Measurements from ENCODE around the gene OR51A4. TPM values are rescaled to one million over a fixed set of nuclear protein-coding genes. Genes with fewer than 3 reads are reported as not detected.

The OR51A4 gene
- total and polyA plus RNA-seq, 5 experiments from 2014 or later, result not detected

- POLR2A ChIA-PET, result no interaction called here
- Mint-ChIP-seq H3K4me3 (no peak overlapping the region), H3K27me3 (peaks cover 0 to 18% (median 9%) of the 10 kb centered on the region in 5 donors), H3K36me3 (no peaks in the 10 kb centered on the region), H3K4me1 (peaks cover 0 to 2% (median 0%) of the 10 kb centered on the region in 4 donors), H3K27ac (no peak overlapping the region), H3K9me3 (peaks cover 0 to 9% (median 0%) of the 10 kb centered on the region in 9 donors)
- ATAC-seq (no peak), DNase-seq (no peak)
These were observed 20.8 kb downstream of the OR51A4 start for GRCh38 chr11:4926608-4927007.

- H3K27me3 Mint-ChIP-seq, result peaks cover 0 to 20% (median 9%) of the 10 kb centered on the region in 5 donors
- peaks cover 0 to 9% (median 0%) of the 10 kb centered on the region in 9 donors for H3K9me3 Mint-ChIP-seq
- POLR2A ChIA-PET, result no interaction called here
- peaks cover 0 to 2% (median 0%) of the 10 kb centered on the region in 4 donors for H3K4me1 Mint-ChIP-seq
- DNase-seq (no peak), ATAC-seq (no peak)
- no peak within 1 kb of the TSS for H3K27ac Mint-ChIP-seq
- H3K36me3 Mint-ChIP-seq, result no peaks in the 10 kb centered on the region
- no peak within 1 kb of the TSS for H3K4me3 Mint-ChIP-seq
These were observed 23.2 kb downstream of the OR51A4 start, which contains the start of gene OR51G1 for GRCh38 chr11:4924239-4924638. TSS of gene OR51G1 (minus strand) at chr11:4924339. CDS start at chr11:4924339, 0 bp downstream.

DNA sequence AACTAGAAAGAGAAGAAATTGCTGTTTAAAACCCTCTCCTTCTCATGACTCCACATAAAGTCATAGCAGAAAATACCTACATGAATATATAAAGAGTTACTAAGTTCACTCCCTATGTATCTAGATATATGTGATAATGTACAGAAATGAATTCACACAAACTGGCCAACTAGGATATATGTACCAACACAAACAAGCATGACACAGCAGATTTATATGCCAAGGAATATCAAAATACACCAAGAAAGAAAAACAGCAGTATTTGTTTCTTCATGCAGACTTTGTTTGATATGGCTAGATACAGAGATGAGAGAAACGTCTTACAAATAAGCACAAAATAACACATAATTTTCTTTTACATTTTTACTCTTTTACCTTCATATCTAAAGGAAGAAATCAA, 25.1 kb downstream of the OR51A4 start:
- ATAC-seq, result no peak
- H3K9me3 Mint-ChIP-seq, result peaks cover 0 to 9% (median 0%) of the 10 kb centered on the region in 9 donors
- H3K36me3 Mint-ChIP-seq, result no peaks in the 10 kb centered on the region

GRCh38 chr11:4921796-4922195, 25.6 kb downstream of the OR51A4 start:
- Mint-ChIP-seq H3K27ac (no peak overlapping the region), H3K36me3 (no peaks in the 10 kb centered on the region), H3K9me3 (peaks cover 0 to 9% (median 0%) of the 10 kb centered on the region in 9 donors), H3K4me1 (peaks cover 0 to 2% (median 0%) of the 10 kb centered on the region in 4 donors), H3K4me3 (no peak overlapping the region), H3K27me3 (peaks cover 0 to 20% (median 10%) of the 10 kb centered on the region in 5 donors)
- no peak for ATAC-seq
- DNase-seq, result no peak
- POLR2A ChIA-PET, result no interaction called here

More for the DNA sequence above, 25.1 kb downstream of the OR51A4 start:
- H3K4me3 Mint-ChIP-seq, result no peak overlapping the region
- no peak overlapping the region for H3K27ac Mint-ChIP-seq
- peaks cover 0 to 2% (median 0%) of the 10 kb centered on the region in 4 donors for H3K4me1 Mint-ChIP-seq
- no peak for DNase-seq
- H3K27me3 Mint-ChIP-seq, result peaks cover 0 to 20% (median 9%) of the 10 kb centered on the region in 5 donors
- POLR2A ChIA-PET, result no interaction called here

GRCh38 chr11:4919250-4919649, 28.2 kb downstream of the OR51A4 start, which contains the start of gene OR51G2:
TSS of gene OR51G2 (minus strand) at chr11:4919350. CDS start at chr11:4915663, 3,687 bp downstream.
- H3K4me3 Mint-ChIP-seq, result no peak within 1 kb of the TSS
- POLR2A ChIA-PET, result no interaction called here
- H3K9me3 Mint-ChIP-seq, result peaks cover 0 to 9% (median 0%) of the 10 kb centered on the region in 9 donors
- H3K4me1 Mint-ChIP-seq, result no peaks in the 10 kb centered on the region
- peaks cover 0 to 26% (median 9%) of the 10 kb centered on the region in 5 donors for H3K27me3 Mint-ChIP-seq
- H3K27ac Mint-ChIP-seq, result no peak within 1 kb of the TSS
- H3K36me3 Mint-ChIP-seq, result peaks cover 0 to 3% (median 0%) of the 10 kb centered on the region in 3 donors
- ATAC-seq (no peak), DNase-seq (no peak)

DNA sequence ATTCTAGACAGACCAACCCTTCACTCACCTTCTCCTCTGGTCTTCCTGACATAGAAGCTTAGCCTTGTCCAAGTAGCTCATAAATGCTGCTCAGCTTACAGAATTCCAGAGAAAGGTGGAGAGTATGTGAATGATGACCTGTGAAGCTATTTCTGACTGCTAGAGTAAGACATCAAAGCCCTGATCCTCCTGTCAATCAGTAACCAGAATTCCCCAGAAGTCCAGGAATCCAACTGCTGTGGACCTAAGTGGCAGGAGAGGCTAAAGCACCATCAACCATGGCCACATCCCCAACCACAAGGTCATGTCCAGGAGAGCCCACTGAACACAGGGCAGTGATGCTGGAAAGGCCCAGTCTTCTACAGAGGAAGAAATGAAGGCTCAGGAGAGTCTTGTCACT, 30.8 kb downstream of the OR51A4 start:
- POLR2A ChIA-PET, result no interaction called here
- ATAC-seq, result no peak
- H3K4me3 Mint-ChIP-seq, result no peak overlapping the region
- no peak for DNase-seq
- no peaks in the 10 kb centered on the region for H3K9me3 Mint-ChIP-seq
- no peak overlapping the region for H3K27ac Mint-ChIP-seq
- H3K27me3 Mint-ChIP-seq, result peaks cover 2 to 29% (median 6%) of the 10 kb centered on the region in 5 donors
- H3K4me1 Mint-ChIP-seq, result no peaks in the 10 kb centered on the region
- H3K36me3 Mint-ChIP-seq, result peaks cover 0 to 3% (median 0%) of the 10 kb centered on the region in 3 donors

DNA sequence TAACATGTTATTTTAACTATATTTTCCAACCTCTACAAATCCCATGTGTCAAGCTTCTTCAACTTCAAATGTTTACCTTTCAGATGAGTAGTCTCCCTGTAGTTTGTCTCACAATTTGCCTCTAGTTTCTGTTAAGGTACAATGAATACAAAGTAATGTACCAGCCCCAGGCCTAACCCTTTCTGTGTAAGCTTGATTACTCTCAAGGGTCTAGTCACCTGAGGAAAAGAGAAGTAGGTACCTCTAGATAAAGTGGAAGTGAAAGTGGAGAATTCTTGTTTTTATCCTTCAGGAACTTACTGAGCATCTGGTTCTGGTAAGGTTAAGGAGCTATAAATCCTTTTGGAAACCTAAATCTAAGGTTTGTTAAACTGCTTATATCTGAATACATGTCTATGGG, 43.9 kb downstream of the OR51A4 start, which contains the start of gene OR51A7:
Gene OR51A7, plus strand, starts transcription at position 300 of the 400 bp plus-strand sequence. CDS start 3,587 bp downstream, outside the sequence.
- no peak for ATAC-seq
- Mint-ChIP-seq H3K4me1 (peaks cover 0 to 3% (median 0%) of the 10 kb centered on the region in 4 donors), H3K27ac (no peak within 1 kb of the TSS), H3K36me3 (no peaks in the 10 kb centered on the region), H3K27me3 (peaks cover 0 to 6% (median 0%) of the 10 kb centered on the region in 5 donors), H3K9me3 (peaks cover 0 to 9% (median 0%) of the 10 kb centered on the region in 9 donors), H3K4me3 (no peak within 1 kb of the TSS)
- DNase-seq, result no peak
- POLR2A ChIA-PET, result no interaction called here

Other genes starting within 250 kb of the OR51A4 start
- gene OR51E2, start 249.8 kb downstream of the OR51A4 start, total RNA-seq, result not detected
- not detected for gene OR51E2, start 249.8 kb downstream of the OR51A4 start, polyA plus RNA-seq
- not detected for gene MMP26, start 242.8 kb downstream of the OR51A4 start, total RNA-seq
- not detected for gene MMP26, start 242.8 kb downstream of the OR51A4 start, polyA plus RNA-seq
- gene OR51F1, start 177.7 kb downstream of the OR51A4 start, total RNA-seq, result not detected
- not detected for gene OR51F1, start 177.7 kb downstream of the OR51A4 start, polyA plus RNA-seq
- not detected for gene OR52R1, start 143.2 kb downstream of the OR51A4 start, total RNA-seq
- gene OR52R1, start 143.2 kb downstream of the OR51A4 start, polyA plus RNA-seq, result not detected
- not detected for gene OR51F2, start 126.3 kb downstream of the OR51A4 start, total RNA-seq
- gene OR51F2, start 126.3 kb downstream of the OR51A4 start, polyA plus RNA-seq, result not detected
- gene OR51S1, start 98.4 kb downstream of the OR51A4 start, total RNA-seq, result not detected
- not detected for gene OR51S1, start 98.4 kb downstream of the OR51A4 start, polyA plus RNA-seq
- gene OR51T1, start 65.7 kb downstream of the OR51A4 start, total RNA-seq, result not detected
- gene OR51T1, start 65.7 kb downstream of the OR51A4 start, polyA plus RNA-seq, result not detected
- gene OR51A7, start 43.8 kb downstream of the OR51A4 start, total RNA-seq, result not detected
- not detected for gene OR51A7, start 43.8 kb downstream of the OR51A4 start, polyA plus RNA-seq
- not detected for gene OR51G2, start 28.3 kb downstream of the OR51A4 start, total RNA-seq
- gene OR51G2, start 28.3 kb downstream of the OR51A4 start, polyA plus RNA-seq, result not detected
- gene OR51G1, start 23.3 kb downstream of the OR51A4 start, total RNA-seq, result not detected
- gene OR51G1, start 23.3 kb downstream of the OR51A4 start, polyA plus RNA-seq, result not detected
- gene OR51A2, start 8.1 kb upstream of the OR51A4 start, total RNA-seq, result not detected
- gene OR51A2, start 8.1 kb upstream of the OR51A4 start, polyA plus RNA-seq, result not detected
- gene OR51L1, start 47.2 kb upstream of the OR51A4 start, total RNA-seq, result not detected
- gene OR51L1, start 47.2 kb upstream of the OR51A4 start, polyA plus RNA-seq, result not detected
- gene OR52J3, start 98.9 kb upstream of the OR51A4 start, total RNA-seq, result not detected
- not detected for gene OR52J3, start 98.9 kb upstream of the OR51A4 start, polyA plus RNA-seq
- gene OR52E2, start 112.0 kb upstream of the OR51A4 start, total RNA-seq, result not detected
- gene OR52E2, start 112.0 kb upstream of the OR51A4 start, polyA plus RNA-seq, result not detected
- gene OR52E1, start 122.0 kb upstream of the OR51A4 start, total RNA-seq, result not detected
- gene OR52E1, start 122.0 kb upstream of the OR51A4 start, polyA plus RNA-seq, result not detected
- gene OR52A5, start 190.8 kb upstream of the OR51A4 start, total RNA-seq, result not detected
- not detected for gene OR52A5, start 190.8 kb upstream of the OR51A4 start, polyA plus RNA-seq
- not detected for gene OR52A1, start 207.2 kb upstream of the OR51A4 start, total RNA-seq
- not detected for gene OR52A1, start 207.2 kb upstream of the OR51A4 start, polyA plus RNA-seq